ENCODE data around the gene RPL13.
"Not testable (repeated sequence)": the region's sequence is repeated elsewhere in the genome, so short reads cannot be mapped to it uniquely, and the experiment has no call there.

RPL13 gene

GRCh38 chr16:89563639-89564392 is 3.3 kb downstream of the RPL13 start:
- DNase-seq (ENCODE audit: low read depth in 3 of 3), result no peak

DNA sequence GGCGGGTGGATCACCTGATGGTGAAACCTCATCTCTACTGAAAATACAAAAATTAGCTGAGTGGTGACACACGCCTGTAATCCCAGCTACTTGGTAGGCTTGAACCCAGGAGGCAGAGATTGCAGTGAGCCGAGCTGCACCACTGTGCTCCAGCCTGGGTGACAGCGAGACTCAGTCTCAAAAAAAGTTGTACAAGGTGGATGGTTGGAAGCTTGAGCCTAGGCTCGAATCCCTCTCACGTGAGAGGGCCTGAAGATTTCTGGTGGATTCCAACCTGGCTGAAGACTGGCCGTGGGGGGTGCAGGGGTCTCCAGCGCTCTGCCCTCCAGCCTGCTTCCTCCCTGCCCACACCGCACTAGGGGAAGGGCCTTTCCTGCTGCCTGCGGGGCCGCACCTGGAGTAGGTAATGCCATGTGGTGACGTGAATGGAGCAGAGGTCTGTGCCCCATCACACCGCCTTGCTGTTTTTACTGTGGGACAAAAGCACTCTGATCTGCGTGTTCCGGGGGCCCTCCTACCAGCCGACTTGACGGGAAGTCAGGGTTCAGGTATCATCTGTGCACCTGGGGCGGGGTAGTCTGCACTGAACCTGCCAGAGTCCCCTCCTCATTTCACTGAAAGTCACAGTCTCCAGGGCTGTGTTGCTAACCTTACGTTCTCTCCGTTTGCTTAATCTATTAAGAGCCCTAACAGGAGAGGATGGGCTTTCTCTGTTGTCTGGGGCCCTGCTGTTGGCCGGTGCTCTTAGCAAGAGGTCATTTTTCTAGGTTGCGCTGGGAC is 4.2 kb downstream of the RPL13 start:
- no peak for DNase-seq (ENCODE audit: low read depth in 3 of 3)

GRCh38 chr16:89565256-89565505 is 4.7 kb downstream of the RPL13 start:
- peak in 1 of 3 experiments; percentile 23 for DNase-seq (ENCODE audit: low read depth in 3 of 3)

GRCh38 chr16:89565506-89566372 is 5.3 kb downstream of the RPL13 start:
- peak in 1 of 3 experiments; percentile 40 for DNase-seq (ENCODE audit: low read depth in 3 of 3)

- DNase-seq (ENCODE audit: low read depth in 3 of 3), result no peak
Measured at GRCh38 chr16:89567656-89568594, 7.4 kb downstream of the RPL13 start.

DNA sequence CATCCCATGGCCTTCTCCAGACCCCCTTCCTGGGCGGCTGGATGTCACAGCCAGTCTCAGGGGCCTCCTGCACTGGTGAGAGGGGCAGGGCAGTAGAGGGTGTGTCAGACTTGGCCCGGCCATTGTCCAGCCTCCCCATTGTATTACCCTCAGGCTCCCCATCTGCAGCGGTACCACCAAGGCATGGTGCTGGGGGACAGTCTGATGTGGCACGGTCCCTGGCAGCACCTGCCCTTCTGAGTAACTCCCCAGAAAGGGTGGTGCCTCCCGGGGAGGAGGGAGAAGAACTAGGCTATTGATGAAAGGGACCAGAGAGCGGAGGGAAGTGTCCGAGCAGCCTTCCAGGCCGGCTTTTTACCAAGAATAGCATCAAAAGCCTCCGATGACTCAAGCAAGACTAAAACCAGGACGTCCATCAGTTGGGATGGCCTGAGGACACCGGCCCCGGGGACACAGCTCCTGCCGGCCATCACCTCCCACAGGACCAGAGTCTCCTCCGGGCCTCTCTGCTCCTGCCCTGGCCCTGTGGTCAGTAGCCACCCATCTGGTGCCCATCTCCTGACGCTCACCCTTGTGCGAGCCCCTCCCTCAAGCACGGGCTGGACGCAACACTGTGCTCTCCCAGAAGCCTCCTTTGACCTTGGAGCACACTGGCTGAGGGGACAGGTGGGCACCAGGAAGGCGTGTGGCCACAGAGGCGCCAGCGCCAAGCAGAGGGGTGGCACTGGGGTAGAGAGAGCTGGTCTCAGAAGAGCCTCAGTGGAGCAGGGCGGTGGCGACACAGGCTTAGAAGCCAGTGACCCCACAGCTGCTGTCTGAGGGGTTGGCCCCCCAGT is 9.2 kb downstream of the RPL13 start:
- DNase-seq (ENCODE audit: low read depth in 3 of 3), result no peak

DNA sequence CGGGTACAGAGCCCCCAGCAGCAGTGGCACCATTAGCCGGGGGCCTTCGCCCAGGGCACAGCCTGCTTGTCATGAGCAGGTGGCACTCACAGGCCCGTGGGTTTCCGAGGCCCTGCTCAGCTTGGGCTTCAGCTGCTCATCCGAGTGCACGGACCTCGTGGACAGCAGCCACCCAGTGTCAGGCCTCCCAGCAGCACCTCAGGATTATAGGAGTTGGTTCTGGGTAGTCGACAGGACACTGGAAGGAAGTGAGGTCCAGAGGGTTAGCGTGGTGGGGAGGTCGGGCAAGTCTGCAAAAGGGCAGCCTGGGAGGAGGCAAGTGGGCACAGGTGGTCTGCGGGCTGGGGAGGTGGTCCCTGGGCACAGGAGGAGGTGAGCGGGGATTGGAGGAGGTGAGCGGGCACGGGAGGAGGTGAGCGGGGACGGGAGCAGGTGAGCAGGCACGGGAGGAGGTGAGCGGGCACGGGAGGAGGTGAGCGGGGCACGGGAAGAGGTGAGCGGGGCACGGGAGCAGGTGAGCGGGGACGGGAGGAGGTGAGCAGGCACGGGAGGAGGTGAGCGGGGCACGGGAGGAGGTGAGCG is 10.0 kb downstream of the RPL13 start:
- no peak for DNase-seq (ENCODE audit: low read depth in 3 of 3)

- not testable (repeated sequence) for DNase-seq (ENCODE audit: low read depth in 3 of 3)
Measured at GRCh38 chr16:89570983-89571598, 10.6 kb downstream of the RPL13 start.

- no peak for DNase-seq (ENCODE audit: low read depth in 3 of 3)
Measured at GRCh38 chr16:89571636-89572035, 11.2 kb downstream of the RPL13 start.

DNA sequence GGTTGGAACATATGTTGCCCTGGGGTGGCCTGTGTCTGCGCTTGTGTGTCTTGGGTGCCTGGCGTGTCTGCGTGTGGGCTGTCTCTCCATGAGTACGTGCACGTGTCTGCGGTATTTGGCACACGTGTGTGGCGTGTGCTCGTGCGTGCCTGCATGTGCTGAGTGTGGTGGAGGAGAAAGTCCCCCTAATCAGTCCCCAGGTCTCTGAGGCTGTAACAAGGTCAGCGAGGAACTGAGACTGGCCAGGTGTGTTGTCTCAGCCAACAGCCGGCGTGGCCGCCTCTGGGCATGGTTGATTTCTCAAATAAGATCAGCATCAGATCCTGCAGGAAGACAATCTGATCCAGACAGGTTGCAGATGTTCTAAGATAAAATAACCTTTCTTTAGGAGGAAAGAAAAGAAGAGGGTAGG is 11.6 kb downstream of the RPL13 start:
- DNase-seq (ENCODE audit: low read depth in 3 of 3), result no peak

GRCh38 chr16:89572485-89573205 is 12.2 kb downstream of the RPL13 start:
- DNase-seq (ENCODE audit: low read depth in 3 of 3), result no peak

GRCh38 chr16:89573826-89574680 is 13.6 kb downstream of the RPL13 start:
- DNase-seq (ENCODE audit: low read depth in 3 of 3), result no peak

DNA sequence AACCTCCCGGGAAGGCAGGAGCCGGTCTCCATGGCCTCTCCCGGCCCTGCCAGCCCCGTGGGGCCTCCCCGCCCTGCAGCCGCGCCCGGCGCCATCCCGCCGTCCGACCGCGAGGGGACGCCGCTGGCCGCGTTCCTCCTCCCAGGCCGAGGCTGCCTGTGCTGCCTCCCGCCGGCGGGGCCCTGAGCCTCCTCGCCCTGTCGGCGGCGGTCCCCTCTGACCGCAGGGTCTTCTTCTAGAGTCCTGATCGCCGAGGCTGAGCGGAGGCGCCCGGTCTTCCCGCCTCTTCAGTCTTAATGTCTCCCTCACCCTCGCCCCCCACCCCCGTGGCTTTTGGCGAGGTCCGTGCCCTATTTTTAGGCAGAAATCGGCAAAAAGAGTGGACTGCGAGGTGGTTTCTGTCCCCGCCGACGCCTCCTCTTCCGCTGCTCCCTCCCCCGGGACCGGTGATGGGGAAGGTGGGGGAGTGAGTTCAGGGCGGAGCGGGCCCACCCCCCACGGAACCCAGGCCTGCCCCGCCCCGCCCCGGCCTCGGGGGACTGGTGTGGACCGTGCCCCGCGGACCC is 14.3 kb downstream of the RPL13 start:
- DNase-seq (ENCODE audit: low read depth in 3 of 3), result no peak

DNA sequence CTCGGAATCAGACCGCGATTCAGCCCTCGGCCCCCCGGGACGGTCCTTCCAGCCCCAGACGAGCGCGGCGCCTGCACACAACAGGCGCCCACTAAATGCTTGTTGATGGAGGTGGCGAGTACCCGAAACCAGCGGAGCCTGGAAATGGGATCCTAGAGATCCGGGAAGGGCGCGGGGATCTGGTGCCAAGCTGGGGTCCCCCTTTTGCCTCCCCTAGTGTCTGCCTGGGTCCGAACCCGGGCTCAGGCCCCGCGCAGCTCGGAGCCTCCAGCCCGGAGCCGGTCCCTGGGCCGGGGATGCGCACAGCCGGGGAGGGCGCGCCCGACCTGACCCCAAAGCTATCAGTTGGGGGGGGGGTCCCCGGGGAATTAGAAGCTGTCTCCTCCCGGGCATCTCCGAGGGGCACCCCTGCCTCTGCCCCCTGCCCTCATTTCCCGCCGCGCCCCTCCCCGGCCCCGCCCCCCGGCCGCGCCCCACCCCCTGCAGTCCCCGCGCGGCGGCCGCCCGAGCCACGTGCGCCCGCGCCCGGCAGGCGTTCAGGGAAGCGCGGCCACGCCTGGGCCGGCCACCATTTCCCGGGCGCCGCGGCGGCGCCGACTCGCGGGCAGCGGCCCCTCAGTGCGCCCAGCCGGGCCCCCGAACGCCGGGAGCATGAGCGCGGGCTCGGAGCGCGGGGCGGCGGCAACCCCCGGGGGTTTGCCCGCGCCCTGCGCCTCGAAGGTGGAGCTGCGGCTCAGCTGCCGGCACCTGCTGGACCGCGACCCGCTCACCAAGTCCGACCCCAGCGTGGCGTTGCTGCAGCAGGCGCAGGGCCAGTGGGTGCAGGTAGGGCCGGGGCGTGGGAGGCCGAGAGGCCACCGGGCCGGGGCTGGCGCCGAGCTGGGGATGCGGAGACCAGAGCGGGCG is 15.0 kb downstream of the RPL13 start, which contains the start of gene CPNE7:
CPNE7 (plus strand) TSS at position 512 of the 906 bp plus-strand sequence; CDS start at position 652, 140 bp downstream.
- DNase-seq (ENCODE audit: low read depth in 3 of 3), result no peak

- no peak for DNase-seq (ENCODE audit: low read depth in 3 of 3)
Measured at GRCh38 chr16:89576153-89577054, 15.9 kb downstream of the RPL13 start.

Measured in stimulated activated CD4-positive, alpha-beta T cell treated with anti-CD3 and anti-CD28 coated beads, TNF-alpha, amount 100 ng/mL, for 4 hours (primary cell).